Skeletal muscle cell (primary cell): ENCODE measurements around the gene NPW.

Experiments
- DNase-seq: peaks from one replicate; pipeline ENCODE4 v3.0.0-alpha.2; 2010; ENCODE audit warnings: low read depth
- H3K4me3 ChIP-seq: 2 replicates; pipeline ENCODE4 v1.5.1; 2011; ENCODE audit warnings: low read depth, mild to moderate bottlenecking, control low read depth, low read length, moderate library complexity

The NPW gene

GRCh38 chr16:2015117-2015946 lies 4.3 kb upstream of the NPW start:
- H3K4me3 ChIP-seq: no peak overlapping the region
- no peak for DNase-seq

- H3K4me3 ChIP-seq: no peak overlapping the region
- DNase-seq: no peak
Observed at GRCh38 chr16:2015947-2016208, 3.7 kb upstream of the NPW start.

- H3K4me3 ChIP-seq: no peak overlapping the region
- no peak for DNase-seq
Observed at GRCh38 chr16:2016407-2016922, 3.1 kb upstream of the NPW start.

GRCh38 chr16:2019921-2020831 lies 591 bp downstream of the NPW start:
- no peak for DNase-seq
- peak overlapping the region; percentile 37 for H3K4me3 ChIP-seq

GRCh38 chr16:2022723-2023091 lies 3.1 kb downstream of the NPW start:
- DNase-seq: no peak
- H3K4me3 ChIP-seq: peak overlapping the region; percentile 34

GRCh38 chr16:2023092-2024031 lies 3.8 kb downstream of the NPW start:
- peak overlapping the region; percentile 34 for H3K4me3 ChIP-seq
- no peak for DNase-seq

GRCh38 chr16:2024032-2024420 lies 4.4 kb downstream of the NPW start:
- no peak overlapping the region for H3K4me3 ChIP-seq
- no peak for DNase-seq

DNA sequence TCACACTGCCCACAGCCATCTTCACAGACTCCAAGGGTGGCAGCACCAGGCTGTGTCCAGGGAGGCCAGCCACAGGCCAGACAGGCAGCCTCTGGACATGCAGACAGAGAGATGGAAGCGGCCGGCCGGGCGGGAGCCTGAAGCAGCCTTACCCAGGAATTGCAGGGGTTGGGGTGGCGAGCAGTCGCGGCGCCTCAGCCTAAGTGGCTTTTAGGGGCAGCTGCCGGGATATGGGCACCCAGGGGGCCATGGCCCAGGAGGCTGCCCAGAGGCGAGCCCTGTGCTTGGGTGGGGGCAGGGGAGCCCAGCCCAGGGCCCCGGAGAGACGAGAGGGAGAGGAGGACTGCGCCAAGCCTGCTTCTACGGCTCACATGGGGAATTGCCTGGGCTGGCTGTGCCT lies 5.7 kb downstream of the NPW start:
- no peak for DNase-seq
- no peak overlapping the region for H3K4me3 ChIP-seq

GRCh38 chr16:2025878-2026460 lies 6.4 kb downstream of the NPW start:
- DNase-seq: no peak
- H3K4me3 ChIP-seq: peak overlapping the region; percentile 43

- H3K4me3 ChIP-seq: peak within 1 kb of the TSS; percentile 63
Observed at GRCh38 chr16:2026461-2027023, 7.0 kb downstream of the NPW start, which contains the start of gene NHERF2. Gene NHERF2 (plus strand): TSS chr16:2026902. CDS start chr16:2027006, 104 bp downstream.

GRCh38 chr16:2027024-2028010 lies 7.7 kb downstream of the NPW start:
- H3K4me3 ChIP-seq: peak overlapping the region; percentile 63
- no peak for DNase-seq

More at GRCh38 chr16:2026461-2027023, 7.0 kb downstream of the NPW start, which contains the start of gene NHERF2:
- no peak for DNase-seq

DNA sequence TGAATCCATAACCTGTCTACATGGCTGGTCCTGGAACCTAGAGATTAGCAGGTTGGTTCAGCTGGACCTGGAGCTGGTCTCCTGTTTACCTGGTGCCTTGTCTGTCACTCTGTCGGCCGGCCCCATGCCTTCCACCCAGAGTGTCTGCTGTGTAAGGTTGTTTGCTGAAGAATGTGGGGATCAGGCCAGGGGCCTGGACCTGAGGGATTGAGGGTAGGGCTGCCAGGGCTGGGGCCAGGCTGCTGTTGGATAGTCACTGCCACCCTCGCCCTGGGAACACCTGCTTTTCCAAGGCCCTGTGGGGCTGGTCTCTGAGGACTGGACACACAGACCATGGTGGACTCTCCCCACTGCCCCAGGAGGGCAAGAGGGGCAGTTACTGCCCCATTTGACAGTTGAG lies 8.6 kb downstream of the NPW start:
- DNase-seq: no peak
- peak overlapping the region; percentile 63 for H3K4me3 ChIP-seq

- no peak for DNase-seq
- no peak overlapping the region for H3K4me3 ChIP-seq
Observed at GRCh38 chr16:2028620-2029220, 9.1 kb downstream of the NPW start.

- DNase-seq: no peak
- no peak overlapping the region for H3K4me3 ChIP-seq
Observed at GRCh38 chr16:2029350-2029749, 9.8 kb downstream of the NPW start.

GRCh38 chr16:2030036-2030435 lies 10.5 kb downstream of the NPW start:
- H3K4me3 ChIP-seq: no peak overlapping the region
- DNase-seq: no peak

- DNase-seq: no peak
- no peak overlapping the region for H3K4me3 ChIP-seq
Observed at GRCh38 chr16:2031081-2031577, 11.5 kb downstream of the NPW start.
